GM13977 (cell line): ENCODE results near the gene SCAPER.
"Not testable (repeated sequence)": the region's sequence is repeated elsewhere in the genome, so short reads cannot be mapped to it uniquely, and the experiment has no call there.

Source experiments
- DNase-seq: peaks from one replicate; pipeline ENCODE4 v3.0.0; 2012; ENCODE audit warnings: low spot score
- in situ Hi-C: fragments of 300-500 bp; cut with MboI; formaldehyde crosslinking; loops from one replicate; pipeline ENCODE4 v1.12.0; 2022; ENCODE audit warnings: low sequenced_read_pairs, low pct_unique_long_range_greater_than_20kb, mixed read lengths, inconsistent platforms; ENCODE audit not compliant: unreplicated experiment
- TF ChIP-seq, protein P1 (sequence below): IDR thresholded peaks from 2 replicates; pipeline ENCODE4 v1.5.1; 2012; ENCODE audit warnings: mild to moderate bottlenecking, control low read depth; ENCODE audit not compliant: insufficient read depth; ENCODE audit errors: extremely low read depth, missing control alignments

SCAPER gene

GRCh38 chr15:76737573-76737972 lies 167.6 kb downstream of the SCAPER start:
- TF ChIP-seq, protein P1, sequence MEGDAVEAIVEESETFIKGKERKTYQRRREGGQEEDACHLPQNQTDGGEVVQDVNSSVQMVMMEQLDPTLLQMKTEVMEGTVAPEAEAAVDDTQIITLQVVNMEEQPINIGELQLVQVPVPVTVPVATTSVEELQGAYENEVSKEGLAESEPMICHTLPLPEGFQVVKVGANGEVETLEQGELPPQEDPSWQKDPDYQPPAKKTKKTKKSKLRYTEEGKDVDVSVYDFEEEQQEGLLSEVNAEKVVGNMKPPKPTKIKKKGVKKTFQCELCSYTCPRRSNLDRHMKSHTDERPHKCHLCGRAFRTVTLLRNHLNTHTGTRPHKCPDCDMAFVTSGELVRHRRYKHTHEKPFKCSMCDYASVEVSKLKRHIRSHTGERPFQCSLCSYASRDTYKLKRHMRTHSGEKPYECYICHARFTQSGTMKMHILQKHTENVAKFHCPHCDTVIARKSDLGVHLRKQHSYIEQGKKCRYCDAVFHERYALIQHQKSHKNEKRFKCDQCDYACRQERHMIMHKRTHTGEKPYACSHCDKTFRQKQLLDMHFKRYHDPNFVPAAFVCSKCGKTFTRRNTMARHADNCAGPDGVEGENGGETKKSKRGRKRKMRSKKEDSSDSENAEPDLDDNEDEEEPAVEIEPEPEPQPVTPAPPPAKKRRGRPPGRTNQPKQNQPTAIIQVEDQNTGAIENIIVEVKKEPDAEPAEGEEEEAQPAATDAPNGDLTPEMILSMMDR: no peak
- no peak for DNase-seq
- in situ Hi-C loops: no loop called here

DNA sequence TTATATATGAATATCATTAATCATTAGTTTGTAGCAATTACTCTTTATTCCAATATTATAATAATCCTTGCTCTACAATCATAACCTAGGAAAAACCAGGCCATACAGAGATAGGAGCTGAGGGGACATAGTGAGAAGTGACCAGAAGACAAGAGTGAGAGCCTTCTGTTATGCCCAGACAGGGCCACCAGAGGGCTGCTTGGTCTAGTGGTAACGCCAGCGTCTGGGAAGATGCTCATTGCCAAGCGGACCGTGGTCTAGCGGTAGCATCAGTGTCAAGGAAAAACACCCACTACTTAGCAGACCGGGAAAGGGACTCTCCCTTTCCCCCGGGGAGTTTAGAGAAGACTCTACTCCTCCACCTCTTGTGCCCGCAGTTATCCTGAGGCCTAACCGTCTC lies 172.8 kb downstream of the SCAPER start:
- in situ Hi-C loops: not testable (repeated sequence)

DNA sequence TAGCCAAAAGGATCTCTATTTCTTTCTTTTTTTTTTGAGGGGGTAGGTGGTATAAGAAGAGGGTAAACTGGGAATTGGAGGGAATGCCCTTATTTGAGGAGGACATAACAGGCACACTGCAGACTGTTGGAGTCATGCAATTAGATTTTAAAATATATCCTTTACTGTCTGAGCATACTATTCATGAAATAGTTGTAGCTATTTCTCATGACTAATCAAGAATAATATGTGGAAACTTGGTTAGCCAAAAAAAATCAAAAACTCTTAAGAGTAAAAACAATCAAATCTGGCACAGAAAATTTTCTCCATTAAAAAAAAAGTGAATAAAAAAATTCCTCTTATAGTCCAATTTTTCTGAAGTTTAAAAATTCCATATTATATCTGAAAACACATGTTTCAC lies 174.9 kb downstream of the SCAPER start:
- in situ Hi-C loops: no loop called here
- no peak for DNase-seq
- TF ChIP-seq, protein P1: no peak

More for the DNA sequence above, 172.8 kb downstream of the SCAPER start:
- not testable (repeated sequence) for DNase-seq

- in situ Hi-C loops: no loop called here
- TF ChIP-seq, protein P1: no peak
- no peak for DNase-seq
Observed at GRCh38 chr15:76718863-76719262, 186.3 kb downstream of the SCAPER start.

- DNase-seq: no peak
- in situ Hi-C loops: no loop called here
- TF ChIP-seq, protein P1: no peak
Observed at GRCh38 chr15:76714950-76715349, 190.2 kb downstream of the SCAPER start.

DNA sequence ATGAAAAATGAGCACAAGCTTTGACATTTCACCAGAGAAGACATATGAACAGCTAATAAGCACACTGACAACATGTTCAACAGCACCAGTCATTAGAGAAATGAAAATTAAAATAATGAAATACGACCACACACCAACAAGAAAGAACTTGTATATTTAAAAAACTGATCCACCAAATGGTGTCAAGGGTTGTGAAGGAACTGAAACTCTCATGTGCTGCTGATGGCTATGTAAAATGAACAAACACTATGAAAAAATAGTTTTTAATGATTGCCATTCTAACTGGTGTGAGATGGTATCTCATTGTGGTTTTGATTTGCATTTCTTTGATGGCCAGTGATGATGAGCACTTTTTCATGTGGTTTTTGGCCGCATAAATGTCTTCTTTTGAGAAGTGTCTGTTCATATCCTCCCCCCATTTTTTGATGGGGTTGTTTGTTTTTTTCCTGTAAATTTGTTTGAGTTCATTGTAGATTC lies 193.8 kb downstream of the SCAPER start:
- TF ChIP-seq, protein P1: no peak
- peak; percentile 29 for DNase-seq
- in situ Hi-C loops: no loop called here

DNA sequence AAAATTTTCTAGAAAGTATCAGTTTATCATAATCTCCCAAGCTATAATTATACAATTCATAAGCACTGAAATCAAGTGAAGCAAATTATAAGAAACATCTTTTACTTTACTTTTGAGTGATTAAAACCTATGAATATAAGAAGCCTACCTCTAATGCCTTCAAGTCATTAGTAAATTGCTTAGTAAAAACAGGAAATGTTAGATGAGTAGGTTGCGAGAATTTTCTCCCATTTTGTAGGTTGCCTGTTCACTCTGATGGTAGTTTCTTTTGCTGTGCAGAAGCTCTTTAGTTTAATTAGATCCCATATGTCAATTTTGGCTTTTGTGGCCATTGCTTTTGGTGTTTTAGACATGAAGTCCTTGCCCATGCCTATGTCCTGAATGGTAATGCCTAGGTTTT lies 201.1 kb downstream of the SCAPER start:
- DNase-seq, in situ Hi-C loops: not testable (repeated sequence)

- TF ChIP-seq, protein P1: no peak
- no peak for DNase-seq
- in situ Hi-C loops: no loop called here
Observed at GRCh38 chr15:76696840-76697239, 208.3 kb downstream of the SCAPER start.

DNA sequence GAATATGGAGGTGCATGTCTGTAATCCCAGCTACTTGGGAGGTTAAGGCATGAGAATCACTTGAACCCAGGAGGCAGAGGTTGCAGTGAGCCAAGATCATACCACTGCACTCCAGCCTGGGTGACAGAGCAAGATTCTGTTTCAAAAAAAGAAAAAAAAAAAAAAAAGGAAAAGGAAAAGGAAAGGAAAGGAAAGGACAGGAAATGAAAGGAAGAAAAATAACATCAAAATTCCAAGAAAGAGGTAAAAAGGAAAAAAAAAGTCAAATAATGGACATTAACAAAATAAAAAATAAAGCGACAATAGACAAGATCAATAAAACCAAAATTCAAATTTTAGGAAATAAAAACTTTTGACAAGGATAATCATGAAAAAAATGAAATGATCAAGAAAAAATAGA lies 212.6 kb downstream of the SCAPER start:
- DNase-seq, in situ Hi-C loops: not testable (repeated sequence)

GRCh38 chr15:76687592-76687991 lies 217.5 kb downstream of the SCAPER start:
- DNase-seq, in situ Hi-C loops: not testable (repeated sequence)
